HG03108 (cell line): ENCODE results near the gene NUBPL.
"Not testable (repeated sequence)": the region's sequence is repeated elsewhere in the genome, so short reads cannot be mapped to it uniquely, and the experiment has no call there.

Experiments
- ATAC-seq: cut with Tn5 transposase; IDR thresholded peaks from one replicate; pipeline ENCODE4 v1.9.1; 2021; ENCODE audit warnings: moderate library complexity; ENCODE audit not compliant: unreplicated experiment

The NUBPL gene

GRCh38 chr14:31867570-31867969, 306.4 kb downstream of the NUBPL start:
- ATAC-seq = no peak

GRCh38 chr14:31868096-31868495, 306.9 kb downstream of the NUBPL start:
- ATAC-seq = not testable (repeated sequence)

- ATAC-seq = no peak
Measured at GRCh38 chr14:31876741-31877140, 315.5 kb downstream of the NUBPL start.

GRCh38 chr14:31877255-31877798, 316.1 kb downstream of the NUBPL start:
- ATAC-seq = no peak

GRCh38 chr14:31879661-31880348, 318.6 kb downstream of the NUBPL start:
- ATAC-seq = no peak

GRCh38 chr14:31880935-31881334, 319.7 kb downstream of the NUBPL start:
- ATAC-seq = no peak

- no peak for ATAC-seq
Measured at GRCh38 chr14:31881531-31882310, 320.5 kb downstream of the NUBPL start.

- no peak for ATAC-seq
Measured at GRCh38 chr14:31884238-31884637, 323.0 kb downstream of the NUBPL start.

GRCh38 chr14:31884776-31885379, 323.7 kb downstream of the NUBPL start:
- no peak for ATAC-seq

GRCh38 chr14:31886156-31886835, 325.1 kb downstream of the NUBPL start:
- ATAC-seq = no peak

- ATAC-seq = no peak
Measured at GRCh38 chr14:31887929-31888580, 326.9 kb downstream of the NUBPL start.

- no peak for ATAC-seq
Measured at GRCh38 chr14:31889297-31889696, 328.1 kb downstream of the NUBPL start.

GRCh38 chr14:31890202-31890601, 329.0 kb downstream of the NUBPL start:
- ATAC-seq = not testable (repeated sequence)

GRCh38 chr14:31893221-31893757, 332.1 kb downstream of the NUBPL start:
- ATAC-seq = no peak

- ATAC-seq = no peak
Measured at GRCh38 chr14:31894351-31894750, 333.1 kb downstream of the NUBPL start.

GRCh38 chr14:31895206-31895605, 334.0 kb downstream of the NUBPL start:
- ATAC-seq = no peak

- no peak for ATAC-seq
Measured at GRCh38 chr14:31895646-31896045, 334.4 kb downstream of the NUBPL start.

GRCh38 chr14:31897581-31898186, 336.5 kb downstream of the NUBPL start:
- ATAC-seq = no peak

- no peak for ATAC-seq
Measured at GRCh38 chr14:31898838-31899528, 337.8 kb downstream of the NUBPL start.
